GDM1 (cell line): ENCODE measurements around the gene CACNB1.
"Not testable (repeated sequence)": the region's sequence is repeated elsewhere in the genome, so short reads cannot be mapped to it uniquely, and the experiment has no call there.

ENCODE experiments used
- DNase-seq: peaks from one replicate; lab custom pipeline; 2025; lab: John Stamatoyannopoulos, UW

CACNB1 gene

DNA sequence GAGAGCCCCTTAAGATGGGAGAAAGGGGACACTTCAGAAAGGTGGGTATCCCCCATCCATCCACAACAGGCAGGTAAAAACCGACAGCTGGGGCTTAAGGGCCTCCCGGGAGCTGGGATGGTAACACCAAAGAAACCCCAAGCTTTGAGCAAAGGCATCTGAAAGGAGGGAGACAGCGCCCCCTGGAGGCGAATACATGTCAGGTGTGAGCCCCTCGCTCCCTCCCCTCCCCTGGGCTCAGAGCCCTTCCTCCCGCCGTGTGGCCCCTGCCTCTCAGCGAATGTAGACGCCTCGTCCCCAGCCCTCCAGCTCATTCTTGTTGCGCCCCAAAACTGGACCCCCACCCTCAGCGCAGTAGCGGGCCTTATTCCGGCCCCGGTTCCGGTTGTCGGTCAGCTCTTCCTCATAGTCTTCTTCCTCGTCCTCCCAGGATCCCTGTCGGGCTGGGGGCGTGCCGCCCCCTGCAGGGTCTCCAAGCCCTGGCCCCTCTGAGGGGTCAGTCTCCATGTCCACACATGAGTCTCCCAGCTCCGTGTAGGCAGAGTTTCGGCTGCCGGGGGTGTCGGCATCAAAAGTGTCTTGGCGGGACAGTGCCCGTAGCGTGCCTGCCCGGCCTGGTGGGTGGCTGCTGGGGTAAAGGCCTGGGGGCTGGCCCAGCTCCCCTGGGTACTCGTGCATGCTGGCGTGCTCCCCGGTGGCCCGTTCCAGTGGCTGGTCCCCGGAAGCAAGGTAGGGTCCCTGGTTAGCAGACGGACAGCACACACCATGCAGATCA is 22.4 kb downstream of the CACNB1 start:
- peak; percentile 61 for DNase-seq

DNA sequence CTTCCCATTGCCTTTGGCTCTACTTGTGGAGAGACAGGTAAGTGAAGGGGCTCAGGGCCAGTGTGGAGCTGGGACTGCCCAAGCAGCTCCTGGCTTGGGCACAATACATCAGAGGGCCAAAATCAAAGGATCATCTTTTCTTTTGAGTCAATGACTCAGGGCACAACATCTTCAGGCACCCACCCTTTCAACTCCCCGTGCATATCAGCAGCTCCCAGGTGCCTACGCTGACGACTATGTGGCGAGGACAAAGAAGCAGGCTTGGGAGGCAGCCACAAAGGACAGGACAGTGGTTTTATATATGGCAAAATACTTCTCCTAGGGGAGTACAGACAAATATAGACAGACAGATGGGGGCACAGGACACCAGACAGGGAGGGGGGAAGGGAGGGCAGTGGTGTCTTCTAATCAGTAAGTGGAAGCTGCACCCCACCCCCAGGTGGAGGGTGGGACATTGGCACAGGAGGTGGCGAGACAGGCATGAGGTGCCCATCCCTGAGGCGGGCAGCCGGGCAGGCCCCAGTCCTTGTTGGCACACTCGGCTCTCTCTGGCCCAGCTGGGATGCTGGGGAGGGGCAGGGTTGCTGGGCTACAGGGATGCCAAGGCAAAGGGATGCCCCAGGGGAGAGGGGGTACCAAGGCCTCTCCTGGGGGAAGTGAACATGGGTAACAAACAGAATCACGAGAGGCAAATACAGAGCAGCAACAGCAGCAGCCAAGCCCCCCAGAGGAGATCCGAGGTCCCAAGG is 23.8 kb downstream of the CACNB1 start:
- DNase-seq, result no peak

DNA sequence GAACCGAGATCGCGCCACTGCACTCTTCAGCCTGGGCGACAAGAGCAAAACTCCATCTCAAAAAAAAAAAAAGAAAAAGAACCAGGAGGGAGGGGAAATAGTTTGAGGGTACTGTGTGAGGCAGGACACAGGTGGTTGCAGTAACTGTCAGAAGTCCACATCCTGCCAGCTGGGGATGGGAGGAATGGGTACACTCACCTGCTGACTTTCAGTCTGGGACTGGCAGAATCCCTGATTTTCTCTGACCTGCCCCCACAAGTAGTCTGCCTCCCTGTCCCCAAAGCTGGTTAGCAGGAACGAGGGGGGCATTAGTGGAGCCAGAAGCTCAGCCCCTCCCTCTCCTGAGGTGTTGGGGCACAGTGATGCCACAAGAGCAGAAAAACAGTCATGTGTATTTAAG is 24.4 kb downstream of the CACNB1 start:
- DNase-seq, result no peak

DNA sequence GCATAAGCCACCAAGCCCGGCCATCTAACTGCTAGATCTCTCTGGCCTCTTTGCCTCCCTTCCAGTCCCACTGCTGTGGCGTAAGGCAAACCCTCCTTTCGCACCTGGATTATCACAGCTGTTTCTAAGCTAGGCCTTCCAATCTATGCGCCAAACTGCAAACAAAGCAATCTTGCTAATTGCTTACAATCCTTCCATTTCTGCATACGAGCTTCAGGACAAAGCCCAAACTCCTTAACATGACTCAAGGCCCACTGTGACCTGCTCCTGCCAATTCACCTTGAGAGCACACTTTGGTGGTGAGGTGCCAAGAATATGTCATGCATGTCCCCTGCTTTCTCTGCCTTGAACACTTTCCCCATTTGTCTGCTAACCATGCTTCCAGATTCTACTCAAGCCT is 25.5 kb downstream of the CACNB1 start:
- no peak for DNase-seq

DNA sequence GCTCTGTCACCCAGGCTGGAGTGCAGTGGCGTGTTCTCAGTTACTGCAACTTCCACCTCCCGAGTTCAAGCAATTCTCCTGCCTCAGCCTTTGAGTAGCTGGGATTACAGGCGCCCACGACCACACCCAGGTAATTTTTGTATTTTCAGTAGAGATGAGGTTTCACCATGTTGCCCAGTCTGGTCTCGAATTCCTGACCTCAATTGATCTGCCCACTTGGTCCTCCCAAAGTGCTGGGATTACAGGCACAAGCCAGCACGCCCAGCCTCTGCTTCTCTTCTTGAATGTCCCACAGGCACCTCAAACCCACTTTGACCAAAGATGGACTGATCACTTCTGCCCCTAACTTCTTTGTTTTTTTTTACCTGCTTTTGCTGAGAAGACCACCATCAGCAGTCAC is 26.9 kb downstream of the CACNB1 start:
- DNase-seq, result no peak

DNA sequence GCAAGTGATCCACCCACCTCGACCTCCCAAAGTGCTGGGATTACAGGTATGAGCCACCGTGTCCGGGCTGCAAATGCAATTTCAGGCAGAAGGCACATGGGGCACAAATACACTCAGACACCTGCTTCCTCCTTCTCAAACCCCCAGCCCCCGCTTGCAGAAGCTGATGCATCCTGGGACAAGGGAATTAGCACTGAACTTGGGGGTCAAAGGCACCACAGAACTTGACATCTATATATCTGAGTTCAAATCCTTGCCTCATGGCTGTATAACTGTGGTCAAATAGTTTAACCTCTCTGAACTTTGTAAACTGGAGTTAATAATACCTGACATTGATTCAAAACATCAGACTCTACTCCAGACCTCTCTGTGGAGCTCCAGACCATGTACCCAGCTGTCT is 27.4 kb downstream of the CACNB1 start:
- DNase-seq, result no peak

DNA sequence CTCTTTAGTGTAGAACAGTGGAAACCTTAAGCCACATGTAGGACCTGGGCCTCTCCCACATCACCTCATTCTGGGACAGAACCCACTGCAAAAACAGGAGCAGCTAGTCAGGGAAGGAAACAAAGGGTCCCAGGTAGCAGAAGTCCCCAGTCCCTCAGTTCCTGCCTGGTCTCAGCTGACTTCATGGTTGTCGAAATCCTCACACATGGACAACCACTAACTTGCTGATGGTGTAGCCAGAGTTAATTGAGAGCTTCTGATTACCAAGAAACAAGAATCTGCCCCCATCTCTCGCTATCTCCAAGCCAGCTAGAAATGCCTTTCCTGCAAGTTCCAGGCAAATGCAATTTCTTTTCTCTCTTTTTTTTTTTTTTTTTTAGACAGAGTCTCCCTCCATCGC is 28.0 kb downstream of the CACNB1 start:
- DNase-seq, result no peak

DNA sequence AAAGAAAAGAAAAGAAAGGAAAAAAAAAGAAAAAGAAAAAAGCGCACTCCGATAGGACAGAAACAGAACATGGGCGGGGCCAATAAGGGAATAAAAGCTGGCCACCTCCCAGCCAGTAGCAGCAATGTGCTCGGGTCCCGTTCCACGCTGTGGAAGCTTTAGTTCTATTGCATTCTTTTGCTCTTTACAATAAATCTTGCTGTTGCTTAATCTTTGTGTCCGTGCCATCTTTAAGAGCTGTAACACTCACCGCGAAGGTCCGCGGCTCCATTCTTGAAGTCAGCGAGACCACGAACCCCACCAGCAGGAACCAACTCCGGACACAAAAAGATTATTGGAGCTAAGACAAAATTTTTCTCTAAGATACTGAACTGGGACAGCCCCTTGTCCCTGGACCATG is 28.4 kb downstream of the CACNB1 start:
- no peak for DNase-seq

DNA sequence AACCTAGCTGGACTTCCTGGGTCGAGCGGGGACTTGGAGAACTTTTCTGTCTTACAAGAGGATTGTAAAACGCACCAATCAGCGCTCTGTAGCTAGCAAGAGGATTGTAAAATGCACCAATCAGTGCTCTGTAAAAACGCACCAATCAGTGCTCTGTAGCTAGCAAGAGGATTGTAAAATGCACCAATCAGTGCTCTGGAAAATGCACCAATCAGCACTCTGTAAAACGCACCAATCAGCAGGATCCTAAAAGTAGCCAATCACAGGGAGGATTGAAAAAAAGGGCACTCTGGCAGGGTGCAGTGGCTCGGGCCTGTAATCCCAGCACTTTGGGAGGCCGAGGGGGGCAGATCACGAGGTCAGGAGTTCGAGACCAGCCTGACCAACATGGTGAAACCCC is 29.0 kb downstream of the CACNB1 start:
- not testable (repeated sequence) for DNase-seq

DNA sequence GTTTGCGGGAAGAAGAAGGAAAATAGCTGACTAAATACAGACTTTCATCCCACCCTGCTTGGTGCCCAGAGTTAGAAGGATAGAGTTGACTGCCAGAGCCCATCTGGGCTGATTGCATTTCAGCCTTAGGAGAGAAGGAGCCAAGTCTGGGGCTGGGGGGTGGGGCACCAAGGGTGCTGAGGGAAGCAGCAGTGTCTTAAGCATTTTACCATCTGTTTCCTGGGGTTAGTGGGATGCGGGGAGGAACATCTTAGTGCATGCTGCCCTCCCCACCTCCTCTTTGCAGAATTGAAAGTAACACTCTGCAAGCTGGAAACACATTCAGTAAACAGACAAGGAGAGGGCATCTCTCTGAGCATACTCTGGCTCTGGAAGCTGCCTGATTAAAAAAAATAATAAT is 30.0 kb downstream of the CACNB1 start:
- DNase-seq, result peak; percentile 88

DNA sequence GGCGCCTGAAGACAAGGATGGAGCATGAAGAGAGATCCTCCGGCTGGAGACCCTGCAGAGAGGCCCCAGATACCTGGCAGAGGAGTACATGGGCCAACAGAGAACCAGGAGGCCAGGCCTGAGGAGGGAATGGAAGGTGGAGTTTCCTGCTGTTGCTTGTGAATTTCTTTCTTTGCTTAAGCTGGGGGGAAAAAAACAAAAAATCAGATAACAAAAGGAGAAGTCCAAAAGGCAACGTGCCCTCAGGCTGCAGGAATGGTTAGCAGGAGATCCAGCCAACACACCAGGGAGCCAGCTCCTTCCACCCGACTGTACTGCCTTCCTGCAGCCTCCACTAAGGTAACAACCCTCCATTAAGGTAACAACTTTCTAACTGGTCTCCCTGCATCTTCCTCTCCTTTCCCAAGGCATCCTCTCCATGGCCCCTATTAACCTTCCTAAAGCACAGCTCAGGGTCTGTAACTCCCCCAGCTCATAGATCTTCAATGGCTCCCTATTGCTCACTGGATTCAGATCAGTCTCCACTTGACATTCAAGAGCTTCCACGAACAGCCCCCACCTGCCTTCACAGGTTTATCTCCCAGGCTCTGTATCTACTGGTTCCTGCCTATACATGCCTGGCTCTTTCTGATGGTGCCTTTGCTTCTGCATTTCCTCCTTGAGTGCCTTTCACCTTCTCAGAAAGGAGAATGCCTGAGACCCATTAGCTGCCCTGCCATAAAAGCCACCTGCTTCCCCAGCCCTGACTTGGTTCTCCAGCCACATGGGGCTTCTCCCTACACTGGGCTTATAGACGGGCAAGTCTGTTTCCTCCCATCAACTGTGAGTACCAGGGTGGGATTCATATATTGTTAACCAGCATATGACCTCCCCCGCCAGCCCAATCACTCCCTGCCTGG is 30.8 kb downstream of the CACNB1 start:
- DNase-seq, result peak; percentile 45

DNA sequence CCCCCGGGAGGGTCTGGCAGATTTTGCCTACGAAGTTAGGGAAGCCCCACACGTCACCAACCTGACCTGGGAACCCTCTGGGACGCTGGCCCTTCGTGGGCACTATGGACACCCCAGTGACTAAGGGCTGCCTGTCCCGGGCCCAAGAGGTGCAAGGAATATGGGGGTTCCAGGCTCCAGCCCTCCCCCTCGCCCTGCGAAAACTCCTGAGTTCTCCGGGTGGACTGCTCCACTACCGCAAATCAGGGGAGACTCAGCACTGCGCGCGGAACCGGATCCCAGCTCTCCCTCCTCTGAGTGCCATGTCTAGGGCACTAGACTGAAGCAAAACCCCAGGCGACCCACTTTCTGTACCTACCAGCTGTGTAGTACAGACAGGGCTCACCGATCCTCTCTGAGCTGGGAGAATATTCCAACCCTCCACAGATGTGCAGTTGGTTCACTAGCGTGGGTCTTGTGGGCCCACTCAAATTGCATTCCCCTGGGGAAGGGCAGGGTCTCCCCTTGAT is 31.6 kb downstream of the CACNB1 start, which contains the start of gene ARL5C:
TSS of gene ARL5C (minus strand) at position 321 of the 509 bp plus-strand sequence. CDS start 401 bp downstream, outside the sequence.
- no peak for DNase-seq

DNA sequence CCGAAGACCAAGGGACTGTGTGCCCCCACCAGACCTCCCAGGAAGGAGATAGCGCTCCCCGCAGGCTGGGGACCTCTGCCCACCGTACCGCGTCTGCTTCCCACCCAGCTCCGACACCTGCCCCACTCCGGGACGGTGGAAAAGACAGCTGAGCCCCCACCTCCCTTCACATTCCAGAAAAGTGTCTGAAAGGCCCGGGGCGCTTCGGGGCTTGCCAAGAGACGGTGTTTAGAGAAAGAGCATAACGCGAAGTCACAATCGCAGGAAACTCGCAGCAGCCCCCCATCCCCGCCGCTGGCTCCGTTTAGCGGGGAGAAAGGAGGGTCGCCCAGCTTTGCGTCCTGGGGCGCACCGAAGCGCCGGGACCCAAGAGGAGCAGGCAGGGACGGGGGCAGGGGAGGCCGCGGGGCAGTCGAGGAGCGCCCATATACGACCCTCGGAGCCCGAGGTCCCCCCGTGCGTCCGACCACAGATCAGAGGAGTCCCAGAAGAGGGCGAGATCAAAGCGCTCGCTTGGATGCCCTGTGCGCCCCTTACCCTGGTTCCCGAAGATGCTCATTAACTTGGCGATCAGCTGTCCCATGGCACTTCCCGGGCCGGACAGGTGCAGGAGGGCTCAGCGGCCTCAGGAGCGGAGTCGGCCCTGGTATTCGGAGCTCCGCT is 32.2 kb downstream of the CACNB1 start:
- DNase-seq, result no peak

DNA sequence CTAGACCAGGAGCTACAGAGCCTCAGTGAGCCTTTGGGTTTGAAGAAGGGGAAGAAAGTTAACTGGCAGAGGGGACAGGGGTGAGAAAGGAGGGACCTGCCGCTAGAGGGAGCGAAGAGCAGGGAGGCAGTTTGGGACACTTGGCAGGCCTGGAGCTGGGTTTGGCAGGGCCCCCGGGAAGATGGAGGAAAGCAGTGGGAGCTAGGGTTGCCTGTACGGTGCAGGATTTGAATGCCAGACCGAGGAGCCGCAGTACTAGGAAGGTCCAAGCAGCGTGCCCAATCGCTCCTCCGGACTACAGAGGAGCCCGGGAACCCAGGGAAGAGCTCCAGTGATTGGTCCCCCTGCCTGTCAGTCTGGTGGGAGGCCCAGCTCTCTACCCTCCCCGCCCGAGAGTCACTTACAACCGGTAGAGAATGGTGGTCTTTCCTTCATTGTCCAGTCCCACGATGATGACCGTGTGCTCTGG is 32.8 kb downstream of the CACNB1 start:
- peak; percentile 78 for DNase-seq

DNA sequence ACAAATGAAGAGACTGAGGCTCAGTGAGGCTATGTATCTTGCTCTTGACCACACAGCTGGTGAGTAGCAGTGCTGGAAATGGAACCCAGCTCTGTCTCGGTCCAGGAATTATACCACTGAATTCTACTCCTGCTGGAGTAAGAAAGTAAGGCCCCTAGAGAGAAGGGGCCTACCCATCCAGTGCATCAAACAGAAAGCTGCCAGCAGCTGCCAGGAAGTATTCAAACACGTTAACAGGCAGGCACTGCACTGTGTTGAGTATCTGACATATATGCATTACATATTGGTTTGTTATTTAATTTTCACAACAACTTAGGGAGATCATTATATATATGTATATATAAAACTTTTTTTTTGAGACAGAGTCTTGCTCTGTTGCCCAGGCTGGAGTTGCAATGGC is 35.5 kb downstream of the CACNB1 start:
- DNase-seq, result no peak

DNA sequence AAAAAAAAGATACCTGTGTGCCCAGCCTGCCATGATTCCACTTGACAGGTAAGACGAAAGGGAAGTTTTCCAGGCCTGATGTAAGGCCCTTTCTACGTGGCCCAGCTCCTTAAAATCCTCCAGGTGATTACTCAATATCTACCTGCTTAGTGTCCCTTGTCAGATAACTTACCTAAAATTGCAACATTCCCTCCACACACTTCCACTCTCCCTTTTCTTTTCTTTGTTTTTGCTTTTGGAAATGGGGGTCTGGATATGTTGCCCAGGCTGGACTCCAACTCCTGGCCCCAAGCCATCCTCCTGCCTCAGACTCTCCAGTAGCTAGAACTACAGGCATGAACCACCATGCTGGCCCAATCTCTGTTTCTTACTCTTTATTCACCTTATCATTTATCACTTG is 38.8 kb downstream of the CACNB1 start:
- no peak for DNase-seq

DNA sequence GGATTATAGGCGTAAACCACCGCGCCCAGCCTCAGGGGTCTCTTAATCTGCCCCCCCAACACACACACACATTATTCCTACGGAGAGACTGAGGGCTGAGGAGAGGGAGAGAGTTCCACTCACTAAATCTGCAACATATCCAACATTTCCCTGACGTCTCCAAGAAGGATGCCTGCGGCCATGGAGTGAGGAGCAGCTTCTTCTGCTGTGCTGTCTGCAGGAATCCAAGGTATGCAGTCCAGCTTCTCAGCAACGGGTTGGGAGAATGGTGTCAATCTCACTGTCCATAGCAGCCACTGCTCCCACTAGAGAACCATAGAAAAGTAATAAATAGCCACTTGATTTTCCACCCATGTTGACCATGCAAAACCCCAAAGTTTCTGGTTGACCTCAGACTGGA is 41.0 kb downstream of the CACNB1 start:
- no peak for DNase-seq

DNA sequence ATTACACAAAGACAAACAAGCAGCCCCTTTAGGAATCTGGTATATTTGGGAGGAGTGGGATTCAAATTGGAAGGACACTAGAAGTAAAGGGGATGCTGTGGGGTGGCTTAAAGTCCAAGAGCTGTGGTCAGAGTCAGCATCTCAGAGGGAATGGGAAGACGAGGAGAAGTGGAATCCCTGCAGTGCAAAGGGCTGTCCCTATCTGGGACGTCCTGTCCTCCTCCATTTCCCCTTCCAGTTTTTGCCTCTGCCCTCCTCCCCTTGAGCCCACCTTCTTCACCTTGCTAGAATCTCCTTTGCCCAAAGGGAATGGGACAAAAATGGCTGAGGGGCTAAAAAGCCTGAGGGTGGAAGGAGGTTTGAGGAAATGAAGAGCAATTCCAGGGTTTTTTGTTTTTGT is 41.8 kb downstream of the CACNB1 start:
- no peak for DNase-seq

DNA sequence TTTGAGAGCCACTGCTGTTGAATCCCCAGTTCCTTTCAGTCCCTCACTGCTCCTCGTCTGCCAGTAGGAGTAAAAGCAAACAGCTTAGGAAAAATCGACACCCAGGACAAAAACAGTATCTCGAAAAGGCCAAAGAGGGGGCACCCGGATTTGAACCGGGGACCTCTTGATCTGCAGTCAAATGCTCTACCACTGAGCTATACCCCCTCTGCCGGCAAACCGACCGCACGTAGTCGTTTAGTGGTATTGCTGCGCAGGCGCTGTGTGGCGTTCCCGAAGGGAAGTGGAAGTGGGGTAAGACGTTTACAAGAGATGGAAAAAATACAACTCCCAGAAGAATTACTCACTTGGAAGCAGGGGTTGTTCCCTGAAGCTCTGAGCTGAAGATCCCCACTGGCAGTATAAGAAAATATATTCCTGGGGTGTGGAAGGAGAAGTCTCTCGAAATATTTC is 43.8 kb downstream of the CACNB1 start:
- DNase-seq, result peak; percentile 63

DNA sequence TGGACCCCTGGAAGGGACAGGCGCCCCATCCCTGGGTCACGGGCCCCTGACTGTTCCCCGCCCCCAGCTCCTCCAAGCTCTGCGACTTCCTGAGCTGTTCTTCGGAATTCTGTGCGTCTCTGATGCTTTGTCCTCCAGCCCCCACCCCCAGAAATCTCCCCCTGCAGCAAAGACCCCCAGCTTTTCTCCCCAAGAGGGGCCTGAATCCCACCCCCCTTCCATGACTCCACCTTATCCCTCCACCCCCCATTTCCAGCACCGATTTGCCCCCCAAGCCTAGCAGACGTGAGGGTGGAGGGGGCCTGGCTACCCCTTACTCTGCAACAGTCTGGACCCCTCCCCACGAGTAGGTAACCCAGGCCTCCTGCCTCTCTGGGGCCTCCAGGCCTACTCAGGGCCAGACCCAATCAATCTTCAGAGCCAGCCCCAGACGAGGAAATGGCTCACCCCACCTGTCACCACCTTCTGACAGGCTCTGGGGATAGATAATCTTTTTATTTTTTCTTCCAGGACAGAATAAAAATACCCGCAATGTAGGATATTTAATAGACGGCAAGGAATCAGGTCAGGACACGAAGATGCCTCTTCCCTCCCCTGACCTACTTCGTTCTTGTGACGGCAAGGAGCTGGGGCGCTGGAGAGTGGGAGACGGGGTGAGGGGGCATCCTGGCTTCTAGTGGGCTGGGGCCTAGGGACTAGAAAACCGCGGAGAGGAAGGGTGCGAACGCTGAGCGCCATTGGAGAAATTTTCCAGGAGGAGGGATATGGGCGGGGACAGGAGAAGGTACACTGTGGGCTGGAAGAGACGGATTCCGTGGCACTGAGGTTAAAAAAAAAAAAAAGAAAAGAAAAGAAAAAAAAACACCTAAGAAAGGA is 45.3 kb downstream of the CACNB1 start:
- no peak for DNase-seq
